HFFc6 (cell line): ENCODE data around the gene SSH3. TPM values are rescaled to one million over a fixed set of nuclear protein-coding genes. Genes with fewer than 3 reads are reported as not detected.

Source experiments
- DNase-seq: peaks from one replicate; pipeline ENCODE4 v3.0.0-alpha.2; 2018
- H3K27ac Mint-ChIP-seq: 2 replicates; pipeline ENCODE4 v1.8.0; 2020; ENCODE audit warnings: mild to moderate bottlenecking, mixed read lengths
- H3K27me3 Mint-ChIP-seq: 2 replicates; pipeline ENCODE4 v1.8.0; 2021; ENCODE audit warnings: mild to moderate bottlenecking, moderate library complexity, mixed read lengths; ENCODE audit not compliant: insufficient read depth
- H3K36me3 Mint-ChIP-seq: 2 replicates; pipeline ENCODE4 v1.8.0; 2021; ENCODE audit warnings: low read depth, mixed read lengths
- H3K4me1 Mint-ChIP-seq: 2 replicates; pipeline ENCODE4 v1.8.0; 2020; ENCODE audit warnings: low read depth, mixed read lengths
- H3K4me3 Mint-ChIP-seq: 2 replicates; pipeline ENCODE4 v1.8.0; 2020; ENCODE audit warnings: mild to moderate bottlenecking, moderate library complexity, mixed read lengths
- H3K9me3 Mint-ChIP-seq: 2 replicates; pipeline ENCODE4 v1.8.0; 2020; ENCODE audit warnings: mild to moderate bottlenecking, mixed read lengths
- CTCF ChIP-seq: fragments of 200-600 bp; sonication (generic); IDR thresholded peaks from 2 replicates; pipeline ENCODE4 v1.5.0; 2021; ENCODE audit warnings: antibody characterized with exemption, mild to moderate bottlenecking
- total RNA-seq, 6 experiments: library from RNA; stranded (reverse); fragmentation: NEBNext Ultra II Directional; extraction: Animal tissue kit (Norgen Biotek cat#: 25700); gene quantifications; 2 replicates in 1 of 6; 3 replicates in 5 of 6; pipeline ENCODE4 v1.2.3, GENCODE V29; 2021

Gene SSH3
- total RNA-seq, 6 experiments from 2014 or later: 17.0 to 28.7 (median 22.6) TPM

GRCh38 chr11:67272327-67273259 lies 30.7 kb upstream of the SSH3 start:
- Mint-ChIP-seq H3K36me3 (no peaks in the 10 kb centered on the region; the same call in 1 of the 2 replicates), H3K4me1 (peaks cover 35% of the 10 kb centered on the region), H3K27ac (no peak overlapping the region), H3K4me3 (no peak overlapping the region), H3K9me3 (no peaks in the 10 kb centered on the region), H3K27me3 (no peaks in the 10 kb centered on the region; the same call in 1 of the 2 replicates)
- TF ChIP-seq CTCF: no peak
- no peak for DNase-seq

GRCh38 chr11:67273260-67273990 lies 29.9 kb upstream of the SSH3 start:
- TF ChIP-seq CTCF: peak; percentile 8; the same call in 1 of the 2 replicates
- Mint-ChIP-seq H3K9me3 (no peaks in the 10 kb centered on the region), H3K36me3 (no peaks in the 10 kb centered on the region; the same call in 1 of the 2 replicates), H3K4me1 (peaks cover 32% of the 10 kb centered on the region), H3K27ac (no peak overlapping the region), H3K4me3 (no peak overlapping the region), H3K27me3 (no peaks in the 10 kb centered on the region; the same call in 1 of the 2 replicates)
- no peak for DNase-seq

GRCh38 chr11:67274768-67275605 lies 28.3 kb upstream of the SSH3 start:
- H3K27ac Mint-ChIP-seq: no peak overlapping the region
- no peak overlapping the region for H3K4me3 Mint-ChIP-seq
- H3K4me1 Mint-ChIP-seq: peaks cover 26% of the 10 kb centered on the region
- no peaks in the 10 kb centered on the region for H3K9me3 Mint-ChIP-seq
- TF ChIP-seq CTCF: no peak
- peaks cover under 1% of the 10 kb centered on the region; the same call in 1 of the 2 replicates for H3K36me3 Mint-ChIP-seq
- no peaks in the 10 kb centered on the region; the same call in 1 of the 2 replicates for H3K27me3 Mint-ChIP-seq
- no peak for DNase-seq

- Mint-ChIP-seq H3K27ac (peak overlapping the region; percentile 75), H3K4me3 (no peak overlapping the region), H3K4me1 (peaks cover 17% of the 10 kb centered on the region), H3K36me3 (peaks cover 4% of the 10 kb centered on the region; the same call in 1 of the 2 replicates), H3K9me3 (no peaks in the 10 kb centered on the region), H3K27me3 (no peaks in the 10 kb centered on the region; the same call in 1 of the 2 replicates)
- no peak for DNase-seq
- TF ChIP-seq CTCF: no peak
Measured at GRCh38 chr11:67275606-67276409, 27.5 kb upstream of the SSH3 start.
